IPS-18c (cell line): ENCODE measurements around the gene LIM2.

Experiments used
- H3K4me3 ChIP-seq: 2 replicates; pipeline ENCODE4 v1.7.0; 2013; ENCODE audit warnings: low read depth, mild to moderate bottlenecking, low read length, moderate library complexity; ENCODE audit not compliant: insufficient read depth
- H3K9me3 ChIP-seq: one replicate; pipeline ENCODE4 v1.6.1; 2013; ENCODE audit warnings: mild to moderate bottlenecking, low read length, moderate library complexity; ENCODE audit not compliant: control insufficient read depth, insufficient read depth

The LIM2 gene

DNA sequence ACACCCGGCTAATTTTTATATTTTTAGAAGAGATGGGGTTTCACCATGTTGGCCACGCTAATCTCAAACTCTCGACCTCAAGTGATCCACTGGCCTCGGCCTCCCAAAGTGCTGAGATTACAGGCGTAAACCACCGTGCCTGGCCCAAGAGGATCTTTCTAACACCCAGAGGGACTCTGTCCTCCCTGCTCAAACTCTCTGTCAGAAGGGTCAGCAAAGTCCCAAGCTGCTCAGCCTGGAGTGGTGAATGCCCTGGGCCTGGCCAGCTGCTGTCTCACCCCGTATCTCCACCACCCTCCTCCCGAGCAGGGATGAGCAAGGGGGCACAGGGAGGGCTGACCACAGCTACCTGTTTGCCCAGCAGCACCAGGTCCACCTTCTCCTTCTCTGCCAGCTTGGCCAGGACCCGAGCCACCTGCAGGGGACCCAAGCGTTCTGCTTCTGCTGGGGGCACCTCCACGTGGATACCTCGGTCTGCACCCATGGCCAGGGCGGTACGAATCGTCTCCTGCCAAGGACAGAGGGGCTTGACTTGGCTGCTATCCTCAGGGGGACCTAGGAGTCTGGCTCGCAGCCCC is 34.9 kb downstream of the LIM2 start:
- H3K4me3 ChIP-seq: no peak overlapping the region
- no peaks in the 10 kb centered on the region for H3K9me3 ChIP-seq

DNA sequence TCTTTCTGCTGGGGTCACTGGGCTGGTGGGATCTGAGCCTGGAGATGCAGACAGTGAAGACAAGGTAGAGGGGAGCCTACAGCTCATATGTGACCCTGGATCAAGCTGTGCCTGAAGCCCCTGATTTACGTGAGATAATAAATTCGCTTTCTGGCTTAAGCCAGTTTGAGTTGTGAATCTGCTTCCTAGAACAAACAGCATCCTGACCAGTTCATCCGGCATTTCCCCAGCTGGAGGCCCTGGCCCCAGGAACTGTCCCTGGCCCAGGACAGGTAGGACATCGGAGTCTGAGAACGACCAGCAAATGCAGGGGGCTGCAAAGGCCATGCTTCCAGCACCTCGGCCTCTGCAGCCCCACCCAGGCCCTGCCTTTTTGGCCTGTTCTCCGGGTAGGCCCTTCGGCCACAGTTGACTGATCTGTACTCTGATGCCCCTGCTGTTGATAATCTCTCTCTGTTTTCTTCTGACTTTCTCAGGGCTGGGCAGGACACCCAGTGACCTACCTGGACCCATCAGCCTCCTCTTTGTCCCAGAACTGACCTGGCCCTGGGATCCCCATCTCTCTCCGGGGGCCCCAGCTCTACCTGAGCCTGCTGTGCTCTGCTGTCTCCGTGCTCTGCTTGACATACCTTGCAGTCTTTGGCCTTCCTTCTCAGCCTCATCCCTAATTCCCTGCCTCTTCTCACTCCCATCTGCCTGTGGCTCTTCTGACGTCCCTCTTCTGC is 36.3 kb downstream of the LIM2 start:
- no peaks in the 10 kb centered on the region for H3K9me3 ChIP-seq

DNA sequence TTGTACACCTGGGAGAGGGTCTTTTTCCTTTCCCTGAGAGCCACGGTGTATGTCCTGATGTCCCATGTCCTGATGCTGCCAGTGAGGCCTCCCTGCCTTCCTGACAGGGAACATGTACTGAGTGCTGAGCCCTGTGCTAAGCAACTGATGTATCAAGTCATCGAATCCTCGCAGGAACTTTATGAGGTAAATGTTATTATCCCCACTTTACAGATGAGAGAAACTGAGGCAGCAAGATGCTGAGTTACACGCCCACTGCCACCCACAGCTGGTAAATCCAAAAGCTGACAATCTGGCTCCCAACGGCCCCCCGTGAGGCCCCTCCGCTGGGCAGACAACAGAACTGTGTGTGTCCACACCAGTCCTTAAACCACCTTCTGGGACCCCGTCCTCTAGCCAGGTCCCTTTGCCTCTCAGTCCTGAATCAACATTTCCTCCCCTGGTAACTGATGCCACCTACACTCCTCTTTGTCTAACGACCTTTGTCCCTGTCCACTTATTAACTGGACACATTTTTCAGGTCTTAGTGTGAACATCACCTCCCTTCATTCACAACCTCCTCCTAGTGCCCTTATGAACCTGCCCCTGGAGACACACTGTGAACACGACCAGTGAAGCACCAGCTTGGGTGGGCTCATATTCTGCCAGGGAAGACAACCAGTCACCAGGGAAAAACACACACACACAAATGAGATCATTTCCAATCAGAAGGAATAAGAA is 40.4 kb downstream of the LIM2 start:
- Histone ChIP-seq H3K9me3 (no peaks in the 10 kb centered on the region), H3K4me3 (no peak overlapping the region)

More for the DNA sequence above, 36.3 kb downstream of the LIM2 start:
- no peak overlapping the region for H3K4me3 ChIP-seq

DNA sequence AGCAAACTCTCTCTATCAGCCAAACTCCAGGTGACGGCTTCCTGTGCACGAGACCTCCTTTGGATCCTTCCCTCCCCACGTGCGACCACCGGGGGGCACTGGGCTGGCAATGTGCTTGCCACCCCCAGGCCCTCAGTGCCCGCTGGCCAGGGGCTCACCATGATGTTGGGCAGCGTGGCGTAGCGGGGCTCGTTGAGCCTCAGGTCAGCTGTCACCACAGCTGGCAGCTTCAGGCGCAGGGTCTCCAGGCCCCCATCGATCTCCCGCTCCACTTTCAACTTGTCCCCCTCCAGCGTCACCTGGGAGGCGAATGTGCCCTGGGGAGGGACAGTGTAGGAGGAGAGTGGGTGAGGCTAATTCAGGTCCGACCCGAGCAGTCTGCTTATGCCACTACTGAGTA is 41.0 kb downstream of the LIM2 start:
- Histone ChIP-seq H3K4me3 (no peak overlapping the region), H3K9me3 (no peaks in the 10 kb centered on the region)

DNA sequence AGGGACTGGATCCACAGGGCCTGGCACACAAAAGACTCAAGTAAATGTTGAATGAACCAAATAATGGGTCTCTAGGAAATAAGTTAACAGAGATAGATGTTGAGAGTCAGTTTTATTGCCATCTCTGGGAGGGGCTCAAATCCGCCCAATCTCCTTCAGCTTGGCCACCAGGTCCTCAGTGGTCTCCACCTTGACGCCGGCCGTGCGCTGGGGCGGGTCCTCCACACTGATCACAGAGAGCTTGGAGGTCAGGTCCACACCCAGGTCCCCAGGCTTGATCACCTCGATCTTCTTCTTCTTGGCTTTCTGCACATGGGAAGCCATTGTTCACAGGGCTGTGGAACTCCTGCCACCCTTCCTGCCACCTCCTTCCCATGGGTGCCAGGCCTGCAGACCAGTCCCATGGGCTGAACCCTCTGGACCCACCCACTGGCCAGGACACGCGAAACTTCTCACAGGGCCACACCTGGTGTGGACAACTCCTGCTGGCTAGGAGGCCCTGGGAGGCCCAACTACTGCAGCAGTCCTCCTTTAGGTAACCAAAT is 42.6 kb downstream of the LIM2 start:
- H3K9me3 ChIP-seq: no peaks in the 10 kb centered on the region
- H3K4me3 ChIP-seq: no peak overlapping the region

DNA sequence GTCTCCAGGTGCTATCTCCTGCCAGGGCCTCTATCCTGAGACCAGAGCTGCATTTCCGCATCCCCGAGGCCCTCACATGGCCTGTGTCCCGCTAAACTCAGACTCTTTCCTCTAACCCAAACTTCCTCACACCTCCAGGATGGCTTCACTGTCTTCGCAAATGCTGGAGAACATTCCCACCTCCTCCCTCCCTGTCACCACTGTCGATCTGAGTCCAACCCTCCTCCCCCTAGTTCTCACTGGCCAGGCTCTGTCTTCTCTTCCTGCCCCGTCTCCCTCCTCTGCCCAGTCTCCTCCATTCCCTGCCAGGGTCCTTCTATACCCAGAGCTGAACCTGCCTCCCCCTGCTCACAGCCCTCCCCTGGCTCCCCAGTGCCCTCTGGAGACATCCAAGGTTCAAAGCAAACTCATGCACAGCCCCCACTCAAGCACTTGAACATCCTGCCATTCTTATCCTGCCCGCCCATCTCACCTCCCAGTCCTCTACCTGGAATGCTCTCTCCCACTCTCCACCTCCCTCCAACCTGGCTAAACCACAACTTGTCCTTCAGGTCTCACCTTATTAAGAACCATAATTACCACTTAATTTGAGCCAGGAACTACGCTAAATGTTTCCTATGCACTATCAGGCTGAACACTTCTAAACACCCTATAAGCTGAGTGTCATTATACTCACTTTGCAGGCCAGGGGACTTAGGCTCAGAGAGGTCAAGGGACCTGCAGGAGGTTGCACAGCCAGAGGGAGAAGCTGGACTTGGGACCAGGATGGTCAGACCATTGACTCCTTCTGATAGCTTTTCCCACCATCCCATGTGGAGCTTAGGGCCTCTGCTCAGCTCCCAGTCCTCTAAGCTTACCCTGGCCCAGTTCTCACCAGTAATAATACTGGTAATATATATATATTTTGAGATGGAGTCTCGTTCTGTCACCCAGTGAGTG is 44.9 kb downstream of the LIM2 start:
- H3K4me3 ChIP-seq: no peak overlapping the region
- H3K9me3 ChIP-seq: no peaks in the 10 kb centered on the region

DNA sequence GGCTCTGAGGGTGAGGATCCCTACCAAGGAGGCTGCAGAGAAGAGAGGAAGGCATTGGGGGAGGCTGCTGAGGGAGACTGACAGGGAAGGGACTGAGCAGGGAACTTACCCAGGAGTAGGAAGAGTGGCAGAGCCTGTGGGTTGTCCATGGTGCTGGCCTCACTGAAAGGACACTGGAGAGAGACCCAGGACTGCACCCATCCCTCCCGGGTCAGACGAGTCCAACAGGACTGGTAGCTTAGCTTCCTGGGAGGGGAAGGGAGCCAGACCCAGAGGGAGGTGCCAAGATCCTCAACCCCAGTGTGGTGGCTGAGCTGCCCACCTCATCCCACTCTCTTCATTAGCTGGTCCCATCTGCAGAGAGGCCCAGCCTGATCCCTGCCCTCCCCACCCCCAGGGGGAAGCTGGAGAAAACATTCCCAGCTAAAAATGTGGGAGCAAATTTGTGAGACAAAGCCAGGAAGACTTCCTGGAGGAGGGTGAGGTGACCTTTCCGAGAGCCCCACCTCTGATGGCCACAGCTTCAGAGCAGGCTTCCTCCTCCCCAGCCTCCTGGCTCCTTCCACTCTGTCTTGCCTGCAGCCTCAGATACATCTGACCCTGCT is 45.7 kb downstream of the LIM2 start, which contains the start of gene VSIG10L:
Gene VSIG10L (minus strand): TSS at position 164 of the 605 bp plus-strand sequence. CDS start 15 bp downstream, at position 149.
- H3K4me3 ChIP-seq: no peak within 1 kb of the TSS
- H3K9me3 ChIP-seq: no peaks in the 10 kb centered on the region

DNA sequence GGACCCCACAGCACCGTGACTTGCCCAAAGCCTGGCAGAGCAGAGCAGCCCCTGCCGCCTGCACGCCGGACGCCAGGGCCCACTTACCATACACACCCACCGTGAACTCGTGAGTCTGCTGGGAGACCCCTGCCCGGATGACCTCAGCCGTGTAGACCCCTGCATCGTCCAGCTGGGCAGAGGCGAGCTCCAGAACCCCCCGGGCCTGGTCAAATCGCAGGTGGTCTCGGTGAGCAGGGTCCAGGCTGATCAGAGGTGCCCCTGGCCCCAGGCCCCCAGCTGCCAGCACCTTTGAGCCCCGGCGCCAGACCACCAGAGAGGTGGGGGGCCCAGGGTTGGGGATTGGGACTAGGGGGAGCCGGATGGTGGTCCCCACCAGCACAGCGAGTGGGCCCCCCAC is 46.7 kb downstream of the LIM2 start:
- no peaks in the 10 kb centered on the region for H3K9me3 ChIP-seq
- H3K4me3 ChIP-seq: no peak overlapping the region

DNA sequence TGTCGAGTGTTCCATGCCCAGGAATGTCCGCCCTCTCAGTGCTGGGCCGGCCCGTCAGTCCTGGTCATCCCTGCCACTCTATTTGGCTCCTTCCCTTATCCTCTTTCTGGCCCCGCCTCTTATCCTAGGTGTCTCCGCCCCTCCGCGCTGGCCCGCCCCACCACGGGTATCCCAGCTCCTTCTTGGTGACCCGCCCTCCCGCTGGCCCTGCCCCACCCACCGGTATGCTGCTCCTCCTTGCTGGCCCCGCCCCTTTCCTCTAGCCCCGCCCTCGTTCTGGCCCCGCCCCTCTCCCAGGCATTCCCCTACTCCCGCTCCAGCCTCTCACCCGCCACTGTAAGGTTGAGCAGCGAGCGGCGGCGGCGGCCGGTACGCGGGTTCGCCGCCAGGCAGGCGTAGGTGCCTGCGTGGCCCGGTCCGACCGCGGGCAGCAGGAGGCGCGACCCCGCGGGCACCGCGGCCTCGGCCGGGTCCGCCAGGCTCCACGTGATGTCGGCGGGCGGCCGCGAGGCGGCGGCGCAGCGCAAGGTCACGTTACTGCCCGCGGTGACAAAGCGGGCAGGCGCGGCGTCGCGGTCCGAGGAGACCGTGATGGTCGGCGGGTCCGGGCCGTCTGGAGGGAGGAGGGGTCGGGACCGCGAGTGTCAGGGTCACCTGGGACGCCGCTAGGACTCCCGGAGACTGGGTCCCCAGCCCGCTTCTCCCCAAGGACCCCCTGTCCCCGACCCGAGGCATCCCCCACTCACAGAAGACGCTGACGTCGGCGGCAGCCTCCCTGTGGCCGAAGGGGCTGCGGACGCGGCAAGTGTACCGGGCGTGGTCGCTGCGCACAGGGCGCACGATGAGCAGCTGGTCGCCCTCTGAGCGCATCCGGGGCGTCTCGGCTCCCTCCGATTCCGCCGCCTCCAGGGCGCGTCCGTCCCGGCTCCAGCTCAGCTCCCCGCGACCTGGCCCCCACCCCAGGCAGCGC is 47.8 kb downstream of the LIM2 start:
- H3K9me3 ChIP-seq: no peaks in the 10 kb centered on the region
- peak overlapping the region; percentile 55 for H3K4me3 ChIP-seq

DNA sequence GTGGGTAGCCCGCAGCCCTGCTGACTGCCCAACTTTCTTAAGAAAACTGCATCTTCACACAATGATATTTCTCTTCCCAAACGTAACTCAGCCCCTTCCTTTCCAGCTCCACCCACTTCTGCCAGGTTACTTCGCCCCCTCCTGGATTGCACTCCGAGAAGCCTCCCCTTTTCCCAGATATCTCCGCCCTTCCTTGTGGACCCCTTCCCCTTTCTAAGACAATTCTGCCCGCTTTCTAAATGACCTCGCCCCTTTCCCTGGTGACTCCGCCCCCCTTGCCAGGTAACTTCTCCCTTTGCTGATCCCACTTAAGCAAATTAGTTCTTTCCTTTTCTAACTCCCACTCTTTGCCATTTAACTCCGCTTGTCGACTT is 48.5 kb downstream of the LIM2 start:
- Histone ChIP-seq H3K9me3 (no peaks in the 10 kb centered on the region), H3K4me3 (peak overlapping the region; percentile 55; the same call in 1 of the 2 replicates)

DNA sequence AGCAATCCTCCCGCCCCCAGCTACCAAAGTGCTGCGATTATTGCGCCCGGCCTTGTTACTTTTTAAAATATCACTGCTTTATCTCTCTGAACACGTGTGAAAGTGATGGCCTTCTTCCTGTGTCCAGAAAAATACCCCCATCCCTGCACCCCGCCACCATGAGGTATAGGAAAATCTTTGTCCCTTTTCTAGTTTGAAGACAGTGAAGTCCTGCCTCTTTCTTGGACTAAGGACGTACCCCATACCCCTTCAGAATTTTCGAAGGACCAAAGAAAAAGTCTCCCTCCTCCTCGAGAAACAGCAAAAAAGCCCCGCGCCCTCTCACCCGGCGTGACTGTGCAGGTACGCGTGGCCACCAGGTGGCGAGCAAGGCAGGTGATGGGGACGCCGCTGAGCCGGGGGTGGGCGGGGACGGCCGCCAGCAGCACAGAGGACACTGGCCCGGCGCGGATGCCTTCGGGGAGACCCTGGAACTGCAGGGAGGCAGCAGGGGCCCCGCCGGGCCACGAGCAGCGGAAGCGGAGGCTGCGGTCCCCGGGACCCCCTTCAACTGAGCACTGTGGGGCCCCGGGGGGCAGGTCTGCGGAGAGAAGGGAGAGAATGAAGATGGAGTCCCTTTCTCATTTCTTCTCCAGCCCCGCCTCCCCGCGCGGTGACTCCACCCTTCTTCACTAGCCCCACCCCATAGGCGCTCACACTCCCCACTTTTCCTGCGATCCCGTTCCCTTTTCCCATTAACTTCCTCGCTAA is 49.0 kb downstream of the LIM2 start:
- H3K4me3 ChIP-seq: peak overlapping the region; percentile 55; the same call in 1 of the 2 replicates

DNA sequence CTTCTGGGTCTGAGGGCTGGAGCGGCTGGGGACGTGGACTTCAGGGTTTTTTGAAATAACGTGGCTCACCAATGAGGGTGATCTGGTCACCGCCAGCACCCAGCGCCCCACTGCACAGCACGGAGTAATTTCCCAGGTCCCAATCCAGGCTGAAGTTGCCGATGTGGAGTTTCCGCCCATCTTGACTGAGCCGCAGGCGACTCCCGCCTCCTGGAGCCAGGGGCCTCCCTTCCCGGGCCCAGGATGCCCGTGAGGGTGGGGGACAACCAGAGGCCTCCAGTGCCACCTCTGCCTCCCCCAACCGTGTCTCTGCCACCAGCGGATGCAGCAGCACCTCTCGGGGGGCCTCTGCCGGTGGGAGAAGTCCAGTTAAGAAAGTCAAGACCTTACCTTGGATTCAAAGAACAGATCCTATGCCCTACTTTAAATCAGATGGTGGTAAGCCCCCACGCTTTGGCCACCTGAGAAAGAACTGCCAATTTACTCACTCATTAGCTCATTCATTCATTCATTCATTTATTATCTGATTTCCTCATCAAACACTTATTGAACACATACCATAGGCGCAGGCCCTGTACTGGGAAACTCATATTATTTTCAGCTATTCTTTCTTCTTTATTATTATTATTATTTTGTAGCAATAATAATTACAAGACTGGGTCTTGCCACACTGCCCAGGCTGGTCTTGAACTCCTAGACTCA is 49.8 kb downstream of the LIM2 start:
- H3K4me3 ChIP-seq: peak overlapping the region; percentile 55; the same call in 1 of the 2 replicates
- no peaks in the 10 kb centered on the region for H3K9me3 ChIP-seq

More for the DNA sequence above, 49.0 kb downstream of the LIM2 start:
- no peaks in the 10 kb centered on the region for H3K9me3 ChIP-seq

DNA sequence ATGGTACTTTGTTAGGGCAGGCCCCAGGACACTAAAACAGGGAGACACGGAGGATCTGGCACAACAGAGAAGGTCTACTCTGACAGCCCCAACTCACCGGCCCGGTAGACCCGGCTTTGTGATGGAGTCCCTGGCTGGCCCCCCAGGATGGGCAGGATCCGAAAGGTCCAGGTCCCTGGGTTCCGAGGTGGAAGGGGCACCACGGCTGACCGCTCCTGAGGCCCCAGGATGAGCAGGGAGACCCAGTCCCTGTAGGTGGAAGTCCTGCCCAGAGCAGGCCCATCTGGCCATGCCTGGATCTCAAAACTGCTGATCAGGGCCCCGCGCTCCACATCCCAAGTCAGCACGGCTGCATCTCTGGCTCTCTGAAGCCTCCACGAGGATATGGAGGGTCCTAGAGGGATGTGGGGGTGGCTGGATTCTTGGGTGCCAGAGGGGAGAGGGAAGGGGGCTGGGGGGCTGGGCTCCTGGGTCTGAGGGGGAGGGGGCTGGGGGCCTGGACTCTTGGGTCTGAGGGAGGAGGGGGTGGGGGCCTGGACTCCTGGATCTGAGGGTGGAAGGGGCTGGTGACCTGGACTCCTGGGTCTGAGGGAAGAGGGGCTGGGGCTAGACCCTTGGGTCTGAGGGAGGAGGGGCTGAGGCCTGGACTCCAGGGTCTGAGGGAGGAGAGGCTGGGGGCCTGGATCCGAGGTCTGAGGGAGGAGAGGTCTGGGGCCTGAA is 50.5 kb downstream of the LIM2 start:
- Histone ChIP-seq H3K9me3 (no peaks in the 10 kb centered on the region), H3K4me3 (no peak overlapping the region)
